SK-N-MC (cell line): ENCODE results near the gene MAP2.
A peak's percentile ranks its signal among the peaks of the same experiment; 100 is the strongest.

Experiments used
- DNase-seq: peaks from one replicate; pipeline ENCODE4 v3.0.0-alpha.2; 2011; ENCODE audit warnings: low read depth, low spot score
- H3K27ac ChIP-seq: fragments of 200-600 bp; sonication (generic); 2 replicates; pipeline ENCODE4 v1.5.1; 2016; ENCODE audit warnings: mixed run types
- H3K36me3 ChIP-seq: fragments of 200-600 bp; sonication (generic); 2 replicates; pipeline ENCODE4 v1.6.1; 2017; ENCODE audit warnings: antibody characterized with exemption, low read length, mixed read lengths; ENCODE audit not compliant: insufficient read depth
- H3K4me3 ChIP-seq: fragments of 200-600 bp; sonication (generic); 2 replicates; pipeline ENCODE4 v1.5.1; 2016
- H3K9ac ChIP-seq: fragments of 200-600 bp; sonication (generic); 2 replicates; pipeline ENCODE4 v1.8.0; 2017; ENCODE audit warnings: mixed run types, mixed read lengths; ENCODE audit not compliant: insufficient read length
- H3K9me3 ChIP-seq: fragments of 200-600 bp; sonication (generic); 2 replicates; pipeline ENCODE4 v1.6.1; 2017; ENCODE audit warnings: low read depth, mild to moderate bottlenecking, antibody characterized with exemption, low read length, moderate library complexity, mixed read lengths
- EZH2 ChIP-seq: fragments of 200-600 bp; sonication (generic); IDR thresholded peaks from one replicate; pipeline ENCODE4 v1.6.1; 2017; ENCODE audit warnings: antibody characterized with exemption
- FOXP2 ChIP-seq: optimal IDR thresholded peaks from 2 replicates; pipeline ENCODE3; 2011; ENCODE audit warnings: mild to moderate bottlenecking, moderate library complexity; ENCODE audit not compliant: insufficient read depth; ENCODE audit errors: extremely low read length, control extremely low read depth
- POLR2AphosphoS5 ChIP-seq: IDR thresholded peaks from 2 replicates; pipeline ENCODE4 v1.6.1; 2012; ENCODE audit warnings: mild to moderate bottlenecking, low read depth, low read length, borderline replicate concordance

MAP2 gene

DNA sequence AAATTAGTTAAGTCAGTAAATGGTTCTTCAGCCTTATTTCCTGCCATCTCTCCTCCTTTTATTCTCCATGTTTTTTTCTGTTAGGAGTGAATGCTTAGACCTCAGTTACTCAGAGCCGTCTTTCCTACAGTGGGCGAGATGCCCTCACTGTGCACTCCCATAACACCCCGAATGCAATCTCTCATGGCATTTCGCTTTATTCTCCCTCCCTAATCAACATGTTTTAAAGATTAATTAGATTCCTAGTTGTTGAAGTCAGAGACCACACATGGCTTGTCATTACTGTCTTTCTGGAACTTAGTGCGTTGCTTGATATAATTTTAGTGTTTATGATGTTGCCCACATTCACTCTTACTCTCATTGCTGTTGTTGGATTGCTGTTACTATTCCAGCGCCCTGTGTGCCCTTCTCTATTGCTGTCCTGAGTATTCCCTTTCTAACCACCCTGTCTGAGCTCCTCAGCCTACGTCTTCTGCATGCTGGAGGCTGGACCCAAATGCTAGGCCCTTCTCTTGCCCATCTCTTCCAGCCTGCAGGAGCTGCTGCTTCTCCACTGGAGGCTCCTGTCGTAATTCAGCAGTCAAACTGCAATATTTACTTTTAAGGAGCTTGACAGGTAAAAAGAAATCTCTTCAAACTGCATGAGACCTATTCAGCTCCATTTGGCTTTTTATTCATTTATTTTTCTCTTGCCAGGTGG, 99.3 kb downstream of the MAP2 start:
- no peak for DNase-seq
- Histone ChIP-seq H3K9me3 (no peaks in the 10 kb centered on the region), H3K9ac (no peak overlapping the region), H3K27ac (0 out of 2 replicates have a peak overlapping the region, but pooled peaks have one; percentile 21), H3K4me3 (no peak overlapping the region), H3K36me3 (no peaks in the 10 kb centered on the region)
- TF ChIP-seq EZH2 = no peak
- no peak for TF ChIP-seq POLR2AphosphoS5
- TF ChIP-seq FOXP2 = no peak

DNA sequence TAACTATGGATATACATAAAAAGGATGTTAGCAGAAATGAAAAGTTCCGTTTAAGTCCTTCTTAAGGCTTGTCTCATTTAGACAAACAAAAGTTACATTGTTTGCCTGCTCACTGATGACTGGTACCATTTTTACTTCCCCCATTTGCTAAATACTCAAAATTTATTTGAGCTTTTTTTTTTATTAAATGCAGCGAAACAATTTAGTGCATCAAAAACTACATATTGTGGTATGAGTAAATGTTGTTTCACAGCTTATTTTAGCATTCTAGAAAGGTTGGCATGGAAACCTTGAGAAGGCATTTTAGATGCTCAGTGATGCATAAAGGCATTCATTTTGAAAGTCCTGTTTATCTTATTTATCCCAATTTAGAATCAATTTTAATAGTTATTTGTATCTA, 100.0 kb downstream of the MAP2 start:
- DNase-seq = no peak
- Histone ChIP-seq H3K9me3 (no peaks in the 10 kb centered on the region), H3K4me3 (no peak overlapping the region), H3K9ac (no peak overlapping the region), H3K27ac (0 out of 2 replicates have a peak overlapping the region, but pooled peaks have one; percentile 21), H3K36me3 (no peaks in the 10 kb centered on the region)
- TF ChIP-seq FOXP2 = no peak

DNA sequence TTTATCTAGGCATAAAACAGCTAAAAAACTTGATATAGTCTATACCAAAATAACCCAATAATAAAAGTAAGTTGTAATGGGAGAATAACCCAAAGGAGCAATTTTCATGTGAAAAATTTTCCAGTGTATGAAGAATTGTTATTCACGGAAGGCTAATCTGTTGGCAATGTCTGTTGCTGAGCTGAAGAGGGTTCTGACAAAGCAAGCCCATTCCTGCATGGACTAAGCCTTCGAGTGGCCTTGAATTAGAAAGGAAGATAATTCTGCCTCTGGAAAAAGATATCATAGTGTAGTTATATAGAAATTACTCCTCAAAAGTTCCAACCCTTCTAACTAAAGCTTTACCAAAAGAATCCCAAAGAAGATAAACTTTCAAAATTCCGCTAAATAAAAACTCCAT, 101.5 kb downstream of the MAP2 start:
- H3K4me3 ChIP-seq = peak overlapping the region; percentile 71
- no peaks in the 10 kb centered on the region for H3K9me3 ChIP-seq
- peak overlapping the region; percentile 71 for H3K9ac ChIP-seq
- TF ChIP-seq FOXP2 (no peak), EZH2 (no peak), POLR2AphosphoS5 (no peak)
- peak overlapping the region; percentile 94 for H3K27ac ChIP-seq
- no peak for DNase-seq
- H3K36me3 ChIP-seq = no peaks in the 10 kb centered on the region

DNA sequence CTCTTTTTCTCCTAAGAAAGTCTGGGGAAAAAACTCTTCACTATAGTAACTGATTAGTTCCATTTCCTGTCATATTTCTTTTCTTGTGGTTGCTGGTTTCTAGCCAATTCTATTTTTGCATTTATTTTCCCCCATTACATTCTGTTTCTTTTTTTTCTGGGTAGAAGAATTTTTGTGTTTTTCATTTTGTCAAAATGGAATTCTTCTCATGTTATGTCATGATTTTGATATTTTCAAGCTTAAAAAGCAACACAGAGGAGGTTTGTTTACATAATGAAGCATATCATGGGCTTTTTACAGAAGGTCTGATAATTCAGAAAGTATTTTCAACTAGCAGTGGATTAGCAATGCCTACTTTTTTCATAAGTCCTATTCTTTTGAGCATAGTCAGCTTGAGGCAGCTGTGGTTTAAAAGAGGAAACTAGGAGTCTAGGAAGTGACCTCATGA, 102.0 kb downstream of the MAP2 start:
- H3K9me3 ChIP-seq = no peaks in the 10 kb centered on the region
- peak overlapping the region; percentile 71 for H3K4me3 ChIP-seq
- H3K27ac ChIP-seq = peak overlapping the region; percentile 94
- peak; percentile 78 for DNase-seq
- H3K9ac ChIP-seq = peak overlapping the region; percentile 71
- no peaks in the 10 kb centered on the region for H3K36me3 ChIP-seq
- TF ChIP-seq FOXP2 = no peak
- TF ChIP-seq POLR2AphosphoS5 = no peak
- no peak for TF ChIP-seq EZH2

DNA sequence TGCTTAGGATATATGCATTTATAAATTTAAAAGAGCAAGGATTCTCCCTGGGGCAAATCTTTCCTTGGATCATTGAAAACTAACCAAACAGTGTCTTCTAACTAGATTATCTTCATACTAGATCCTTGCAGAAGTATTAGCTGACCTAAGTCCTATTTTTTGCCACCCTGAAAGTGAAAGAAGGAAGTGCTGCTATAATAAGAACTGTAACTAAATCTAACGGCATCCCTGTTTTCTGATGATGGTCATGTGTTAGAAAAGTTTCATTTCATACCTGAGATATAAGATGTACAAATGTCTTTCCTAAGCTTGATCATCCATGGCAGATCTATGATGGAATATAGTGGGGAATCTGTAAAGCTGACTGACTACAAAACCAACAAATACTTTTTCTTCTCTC, 102.7 kb downstream of the MAP2 start:
- no peaks in the 10 kb centered on the region for H3K9me3 ChIP-seq
- no peaks in the 10 kb centered on the region for H3K36me3 ChIP-seq
- H3K9ac ChIP-seq = peak overlapping the region; percentile 71
- DNase-seq = no peak
- H3K4me3 ChIP-seq = peak overlapping the region; percentile 71
- no peak for TF ChIP-seq FOXP2
- no peak for TF ChIP-seq EZH2
- TF ChIP-seq POLR2AphosphoS5 = no peak
- H3K27ac ChIP-seq = peak overlapping the region; percentile 94

DNA sequence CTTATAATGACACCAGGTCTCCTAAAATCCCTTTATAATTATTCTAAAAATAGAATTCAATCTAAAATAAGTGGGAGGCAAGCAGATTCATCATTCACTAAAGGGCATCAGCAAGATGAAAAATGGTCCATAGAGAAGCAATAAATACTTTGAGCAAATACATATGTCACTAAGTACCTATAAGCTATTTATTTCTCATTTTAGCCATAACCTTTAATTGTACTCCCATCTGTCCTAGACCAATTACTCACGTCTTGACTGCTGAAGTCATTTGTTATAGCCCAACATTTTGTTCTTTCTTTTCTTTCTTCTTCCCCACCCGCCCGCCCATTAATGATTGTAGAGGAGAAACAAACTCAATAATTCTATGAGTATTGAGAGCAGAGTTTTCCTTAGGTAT, 105.7 kb downstream of the MAP2 start:
- no peak for DNase-seq
- Histone ChIP-seq H3K27ac (no peak overlapping the region), H3K36me3 (no peaks in the 10 kb centered on the region), H3K4me3 (no peak overlapping the region), H3K9ac (no peak overlapping the region), H3K9me3 (no peaks in the 10 kb centered on the region)
- no peak for TF ChIP-seq POLR2AphosphoS5
- no peak for TF ChIP-seq EZH2
- no peak for TF ChIP-seq FOXP2

DNA sequence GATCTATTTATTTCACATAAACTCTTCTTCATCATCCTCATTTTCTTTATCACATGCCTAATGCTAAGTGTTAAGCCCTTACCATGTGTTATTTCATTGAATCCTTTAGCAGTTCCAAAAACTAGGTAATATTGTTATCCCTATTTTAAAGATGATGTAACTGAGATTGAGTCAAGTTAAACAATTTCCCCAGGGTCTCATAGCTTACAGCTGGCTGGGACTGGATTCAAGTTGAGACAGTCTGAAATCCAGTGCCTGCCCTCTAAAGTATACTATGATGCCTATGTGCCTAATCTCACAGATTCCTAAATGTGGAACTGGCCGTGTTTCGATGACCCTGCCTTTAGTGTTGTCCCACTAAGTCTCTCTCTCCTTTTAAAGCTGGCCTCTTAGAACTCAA, 108.5 kb downstream of the MAP2 start:
- no peak overlapping the region for H3K4me3 ChIP-seq
- no peak for DNase-seq
- H3K9me3 ChIP-seq = no peaks in the 10 kb centered on the region
- H3K27ac ChIP-seq = no peak overlapping the region
- H3K9ac ChIP-seq = no peak overlapping the region
- no peaks in the 10 kb centered on the region for H3K36me3 ChIP-seq
- TF ChIP-seq FOXP2 (no peak), EZH2 (no peak), POLR2AphosphoS5 (no peak)

DNA sequence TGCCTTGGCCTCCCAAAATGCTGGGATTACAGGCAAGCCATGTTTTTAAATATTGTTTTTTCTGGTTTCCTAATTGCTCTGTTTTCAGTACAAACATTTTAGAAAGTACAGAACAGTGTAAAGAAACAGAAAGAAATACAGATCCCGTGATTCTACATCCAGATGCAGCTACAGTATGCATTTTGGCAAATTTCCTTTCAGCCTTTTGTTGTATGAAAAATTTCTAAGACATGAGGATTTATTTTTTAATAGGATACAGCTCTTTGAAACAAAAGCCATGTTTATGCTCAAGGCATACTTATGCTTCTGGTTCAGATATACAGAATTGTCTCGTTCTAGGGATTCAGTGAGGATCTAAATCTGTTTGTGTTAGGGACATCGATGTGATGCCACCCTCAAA, 109.5 kb downstream of the MAP2 start:
- no peak for DNase-seq
- no peak for TF ChIP-seq POLR2AphosphoS5
- TF ChIP-seq EZH2 = no peak
- TF ChIP-seq FOXP2 = no peak
- Histone ChIP-seq H3K9me3 (no peaks in the 10 kb centered on the region), H3K27ac (no peak overlapping the region), H3K4me3 (no peak overlapping the region), H3K9ac (no peak overlapping the region), H3K36me3 (no peaks in the 10 kb centered on the region)

DNA sequence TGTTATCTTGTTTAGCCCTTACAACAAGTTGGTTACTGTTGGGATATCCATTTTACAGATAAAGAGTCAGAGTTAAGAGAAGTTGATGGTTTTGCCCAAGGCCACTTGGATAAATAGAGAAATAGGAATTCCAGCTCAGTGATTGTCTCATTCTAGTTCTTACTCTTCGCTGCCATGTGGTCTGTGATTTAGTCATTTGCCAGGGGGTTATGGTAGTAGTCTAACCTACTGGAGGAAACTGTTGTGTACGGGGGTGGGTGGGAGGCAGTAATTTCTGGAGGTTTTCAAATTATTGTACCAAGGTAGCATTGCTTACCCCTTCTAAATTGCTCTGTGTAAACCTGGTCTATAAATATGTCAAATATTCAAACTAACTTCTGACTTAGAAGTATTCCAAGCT, 110.4 kb downstream of the MAP2 start:
- H3K36me3 ChIP-seq = no peaks in the 10 kb centered on the region
- no peak overlapping the region for H3K4me3 ChIP-seq
- no peak for TF ChIP-seq POLR2AphosphoS5
- TF ChIP-seq EZH2 = no peak
- TF ChIP-seq FOXP2 = no peak
- H3K9me3 ChIP-seq = no peaks in the 10 kb centered on the region
- H3K9ac ChIP-seq = no peak overlapping the region
- H3K27ac ChIP-seq = no peak overlapping the region
- DNase-seq = no peak
